Activated CD4-positive, alpha-beta memory T cell treated with anti-CD3 and anti-CD28 coated beads, Interleukin-2, amount 10 ng/mL, durations not matched to agents 7 days and 5 days (primary cell): ENCODE results near the gene SLC27A6. TPM values are rescaled to one million over a fixed set of nuclear protein-coding genes. Genes with fewer than 3 reads are reported as not detected.

Experiments used
- CTCF ChIA-PET: fragments of 350-600 bp; sonication (Branson Sonifier 250); formaldehyde crosslinking; loops from one replicate; lab custom pipeline; 2021; ENCODE audit warnings: antibody characterized with exemption, inconsistent platforms; lab: Charles Lee
- POLR2A ChIA-PET: fragments of 350-600 bp; sonication (Branson Sonifier 250); formaldehyde crosslinking; loops from one replicate; lab custom pipeline; 2021; ENCODE audit warnings: antibody characterized with exemption; lab: Charles Lee
- DNase-seq: peaks from one replicate; pipeline ENCODE4 v3.0.0-alpha.2; 2020
- H3K27ac Mint-ChIP-seq: one replicate; pipeline ENCODE4 v1.8.0; 2021; ENCODE audit warnings: mild to moderate bottlenecking, mixed read lengths
- H3K27me3 Mint-ChIP-seq: one replicate; pipeline ENCODE4 v1.8.0; 2021; ENCODE audit warnings: mixed read lengths
- H3K36me3 Mint-ChIP-seq: one replicate; pipeline ENCODE4 v1.8.0; 2021; ENCODE audit warnings: low read depth, mixed read lengths
- H3K4me1 Mint-ChIP-seq: one replicate; pipeline ENCODE4 v1.8.0; 2021; ENCODE audit warnings: mixed read lengths
- H3K4me3 Mint-ChIP-seq: one replicate; pipeline ENCODE4 v1.8.0; 2021; ENCODE audit warnings: mild to moderate bottlenecking, mixed read lengths
- H3K9me3 Mint-ChIP-seq: one replicate; pipeline ENCODE4 v1.8.0; 2021; ENCODE audit warnings: mixed read lengths
- total RNA-seq, 2 experiments: library from RNA; stranded (reverse); gene quantifications; one replicate each; pipeline ENCODE4 v1.2.3, GENCODE V29; 2021

The SLC27A6 gene
- total RNA-seq, 2 experiments from 2014 or later: not detected

GRCh38 chr5:129051283-129051682, 86.0 kb downstream of the SLC27A6 start:
- CTCF ChIA-PET: no interaction called here
- H3K4me3 Mint-ChIP-seq: no peak overlapping the region
- no peaks in the 10 kb centered on the region for H3K4me1 Mint-ChIP-seq
- H3K27ac Mint-ChIP-seq: no peak overlapping the region
- DNase-seq: no peak
- POLR2A ChIA-PET: no interaction called here
- no peaks in the 10 kb centered on the region for H3K36me3 Mint-ChIP-seq
- H3K27me3 Mint-ChIP-seq: no peaks in the 10 kb centered on the region
- H3K9me3 Mint-ChIP-seq: no peaks in the 10 kb centered on the region

DNA sequence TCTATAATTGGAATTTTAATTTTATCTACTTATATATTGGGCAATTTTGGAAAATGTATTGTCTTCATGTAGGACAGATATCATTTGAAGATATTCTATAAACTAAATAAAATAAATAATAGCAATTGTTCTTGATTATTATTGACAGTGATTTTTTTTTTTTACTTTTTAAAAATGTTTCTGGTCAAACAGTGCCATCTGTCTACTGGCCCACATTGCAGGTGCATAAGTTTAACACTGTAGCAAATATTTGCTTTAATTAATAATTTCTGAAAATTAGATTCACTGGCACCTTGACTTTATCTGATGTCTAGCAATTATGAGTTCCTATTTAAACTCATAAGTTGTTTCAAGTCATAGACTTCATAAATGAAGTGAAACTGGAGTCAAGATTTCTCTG, 88.2 kb downstream of the SLC27A6 start:
- Mint-ChIP-seq H3K4me3 (no peak overlapping the region), H3K27me3 (no peaks in the 10 kb centered on the region), H3K4me1 (no peaks in the 10 kb centered on the region), H3K27ac (no peak overlapping the region), H3K36me3 (no peaks in the 10 kb centered on the region), H3K9me3 (no peaks in the 10 kb centered on the region)
- ChIA-PET CTCF (no interaction called here), POLR2A (no interaction called here)
- DNase-seq: no peak

DNA sequence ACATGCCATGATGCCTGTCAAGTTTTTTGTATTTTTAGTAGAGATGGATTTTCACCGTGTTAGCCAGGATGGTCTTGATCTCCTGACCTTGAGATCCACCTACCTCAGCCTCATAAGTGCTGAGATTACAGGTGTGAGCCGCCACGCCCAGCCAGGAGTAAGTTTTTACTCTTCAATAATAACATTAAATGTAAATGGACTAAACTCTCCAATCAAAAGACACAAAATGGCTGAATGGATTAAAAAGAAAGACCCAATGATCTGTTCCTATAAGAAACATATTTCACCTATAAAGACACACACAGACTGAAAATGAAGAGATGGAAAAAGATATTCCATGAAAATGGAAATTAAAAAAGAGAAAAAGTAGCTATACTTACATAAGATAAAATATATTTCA, 92.0 kb downstream of the SLC27A6 start:
- CTCF ChIA-PET: no interaction called here
- H3K27ac Mint-ChIP-seq: no peak overlapping the region

DNA sequence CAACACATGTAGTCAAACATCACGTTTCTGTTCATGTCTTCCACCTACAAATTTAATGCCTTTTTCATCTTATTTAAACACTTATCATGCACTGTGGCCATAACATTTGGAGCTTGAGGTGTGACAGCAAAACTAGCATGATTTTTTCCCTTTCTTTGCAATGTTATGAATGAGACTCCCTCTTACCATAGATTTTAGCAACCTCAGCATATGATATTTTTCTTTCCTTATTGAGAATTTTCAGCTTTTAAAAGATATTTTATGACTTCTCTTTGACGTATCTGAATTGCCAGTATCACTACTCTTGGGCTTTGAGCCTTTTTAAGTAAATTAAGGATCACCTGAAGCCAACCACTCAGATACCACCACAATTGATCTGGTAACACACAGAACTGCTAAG, 96.6 kb downstream of the SLC27A6 start:
- H3K9me3 Mint-ChIP-seq: no peaks in the 10 kb centered on the region
- ChIA-PET CTCF (no interaction called here), POLR2A (no interaction called here)
- DNase-seq: no peak
- H3K4me3 Mint-ChIP-seq: no peak overlapping the region
- H3K4me1 Mint-ChIP-seq: no peaks in the 10 kb centered on the region
- no peaks in the 10 kb centered on the region for H3K36me3 Mint-ChIP-seq
- H3K27me3 Mint-ChIP-seq: peaks cover 5% of the 10 kb centered on the region
- no peak overlapping the region for H3K27ac Mint-ChIP-seq

More for the DNA sequence above, 92.0 kb downstream of the SLC27A6 start:
- Mint-ChIP-seq H3K4me1 (no peaks in the 10 kb centered on the region), H3K4me3 (no peak overlapping the region), H3K27me3 (peaks cover 2% of the 10 kb centered on the region), H3K36me3 (no peaks in the 10 kb centered on the region), H3K9me3 (no peaks in the 10 kb centered on the region)
- DNase-seq: no peak
- POLR2A ChIA-PET: no interaction called here

DNA sequence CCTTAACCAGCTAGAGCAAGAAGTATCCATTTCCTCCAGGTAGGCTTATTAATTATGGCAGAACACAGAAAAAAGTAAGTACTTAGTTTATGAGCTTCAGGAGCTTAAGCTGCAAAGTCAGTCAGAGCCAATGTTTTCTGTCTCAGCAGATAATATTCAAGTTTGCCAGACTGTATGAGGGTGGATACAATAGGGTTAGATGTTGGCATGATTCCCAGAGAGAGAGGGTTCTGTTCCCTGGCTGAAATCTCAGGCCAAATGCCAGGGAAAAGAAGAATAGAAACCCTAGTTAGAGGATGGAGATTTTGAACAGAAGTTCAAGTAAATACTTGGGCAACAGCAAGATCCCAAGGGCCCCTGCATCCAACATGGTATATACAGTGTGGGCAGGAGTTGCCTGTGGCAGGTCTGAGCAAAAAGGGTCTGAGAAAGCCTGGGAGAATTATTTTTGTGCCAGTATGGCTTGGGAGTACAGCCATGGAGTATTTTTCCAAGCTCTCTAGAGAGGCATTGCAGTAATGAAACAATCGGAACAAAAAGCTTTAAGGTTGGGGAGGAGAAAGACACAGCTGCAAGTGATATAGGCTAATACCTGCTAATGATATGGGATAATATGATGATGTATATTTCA, 98.3 kb downstream of the SLC27A6 start:
- no peak for DNase-seq
- Mint-ChIP-seq H3K27me3 (peaks cover 5% of the 10 kb centered on the region), H3K27ac (no peak overlapping the region), H3K4me3 (no peak overlapping the region), H3K9me3 (no peaks in the 10 kb centered on the region), H3K36me3 (no peaks in the 10 kb centered on the region), H3K4me1 (no peaks in the 10 kb centered on the region)
- POLR2A ChIA-PET: no interaction called here
- CTCF ChIA-PET: no interaction called here

- H3K4me3 Mint-ChIP-seq: no peak overlapping the region
- POLR2A ChIA-PET: no interaction called here
- DNase-seq: no peak
- peaks cover 7% of the 10 kb centered on the region for H3K27me3 Mint-ChIP-seq
- no peaks in the 10 kb centered on the region for H3K4me1 Mint-ChIP-seq
- H3K36me3 Mint-ChIP-seq: no peaks in the 10 kb centered on the region
- CTCF ChIA-PET: no interaction called here
- no peaks in the 10 kb centered on the region for H3K9me3 Mint-ChIP-seq
- H3K27ac Mint-ChIP-seq: no peak overlapping the region
These were observed 100.4 kb downstream of the SLC27A6 start for GRCh38 chr5:129065721-129066120.

GRCh38 chr5:129067745-129068144, 102.5 kb downstream of the SLC27A6 start:
- no peaks in the 10 kb centered on the region for H3K4me1 Mint-ChIP-seq
- no peaks in the 10 kb centered on the region for H3K36me3 Mint-ChIP-seq
- ChIA-PET POLR2A (no interaction called here), CTCF (interaction anchor here (1.0 kb wide), 1 partner anchor 27 kb away, joined by 3 read pairs; the partner anchor contains the start of gene ISOC1)
- peaks cover 6% of the 10 kb centered on the region for H3K27me3 Mint-ChIP-seq
- DNase-seq: no peak
- no peak overlapping the region for H3K4me3 Mint-ChIP-seq
- H3K27ac Mint-ChIP-seq: no peak overlapping the region
- H3K9me3 Mint-ChIP-seq: no peaks in the 10 kb centered on the region

DNA sequence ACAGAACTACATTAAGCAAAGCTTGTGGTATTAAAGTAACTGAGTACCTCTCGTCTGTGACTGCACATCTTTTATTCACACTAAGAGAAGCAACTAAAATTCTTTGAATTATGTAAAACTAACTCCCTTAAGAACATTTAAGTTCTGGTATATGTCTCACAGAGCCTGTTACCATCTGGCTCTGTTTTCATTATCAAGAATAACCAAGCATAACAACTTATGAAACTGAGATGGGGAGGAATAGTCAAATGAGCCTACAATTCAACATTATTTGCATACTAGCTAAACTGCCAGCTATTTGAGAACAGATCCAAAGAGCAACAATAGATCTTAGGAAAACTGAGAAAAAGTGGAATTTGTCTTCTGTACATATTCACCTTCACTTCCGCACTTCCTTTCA, 104.0 kb downstream of the SLC27A6 start:
- H3K4me1 Mint-ChIP-seq: no peaks in the 10 kb centered on the region
- no peaks in the 10 kb centered on the region for H3K36me3 Mint-ChIP-seq
- H3K27ac Mint-ChIP-seq: no peak overlapping the region
- CTCF ChIA-PET: no interaction called here
- POLR2A ChIA-PET: no interaction called here
- no peak overlapping the region for H3K4me3 Mint-ChIP-seq
- no peak for DNase-seq
- no peaks in the 10 kb centered on the region for H3K9me3 Mint-ChIP-seq
- H3K27me3 Mint-ChIP-seq: peaks cover 4% of the 10 kb centered on the region

DNA sequence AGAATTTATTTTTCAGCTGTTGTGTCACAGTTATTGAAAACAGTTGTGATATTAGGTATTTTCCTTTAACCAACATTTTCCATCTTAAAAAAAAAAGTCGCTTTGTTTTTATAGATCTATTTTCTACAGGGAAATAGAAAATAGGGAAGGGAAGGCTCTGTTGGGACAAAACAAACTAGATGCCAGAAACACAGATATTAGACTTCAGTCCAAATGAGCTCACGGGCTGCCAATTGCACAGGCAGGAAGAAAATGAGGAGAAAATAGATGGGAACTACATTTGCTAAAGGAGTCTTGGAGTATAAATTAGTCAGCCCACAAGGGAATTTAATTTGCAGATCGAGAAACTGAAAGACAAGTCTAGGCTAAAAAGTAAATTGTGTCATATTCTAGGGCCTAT, 107.8 kb downstream of the SLC27A6 start:
- CTCF ChIA-PET: no interaction called here
- no peaks in the 10 kb centered on the region for H3K4me1 Mint-ChIP-seq

GRCh38 chr5:129074903-129075302, 109.6 kb downstream of the SLC27A6 start:
- CTCF ChIA-PET: no interaction called here
- Mint-ChIP-seq H3K4me3 (no peak overlapping the region), H3K9me3 (no peaks in the 10 kb centered on the region), H3K27ac (no peak overlapping the region), H3K27me3 (peaks cover 2% of the 10 kb centered on the region), H3K36me3 (no peaks in the 10 kb centered on the region), H3K4me1 (no peaks in the 10 kb centered on the region)
- POLR2A ChIA-PET: no interaction called here
- no peak for DNase-seq

More for the DNA sequence above, 107.8 kb downstream of the SLC27A6 start:
- no peak for DNase-seq
- no peak overlapping the region for H3K27ac Mint-ChIP-seq
- peaks cover 4% of the 10 kb centered on the region for H3K27me3 Mint-ChIP-seq
- POLR2A ChIA-PET: no interaction called here
- no peaks in the 10 kb centered on the region for H3K9me3 Mint-ChIP-seq
- no peaks in the 10 kb centered on the region for H3K36me3 Mint-ChIP-seq
- no peak overlapping the region for H3K4me3 Mint-ChIP-seq

- H3K4me1 Mint-ChIP-seq: no peaks in the 10 kb centered on the region
- no peak overlapping the region for H3K4me3 Mint-ChIP-seq
- H3K36me3 Mint-ChIP-seq: no peaks in the 10 kb centered on the region
- H3K9me3 Mint-ChIP-seq: no peaks in the 10 kb centered on the region
- no peak overlapping the region for H3K27ac Mint-ChIP-seq
- POLR2A ChIA-PET: no interaction called here
- CTCF ChIA-PET: no interaction called here
- peaks cover 2% of the 10 kb centered on the region for H3K27me3 Mint-ChIP-seq
- DNase-seq: no peak
These were observed 112.3 kb downstream of the SLC27A6 start for GRCh38 chr5:129077433-129078075.

DNA sequence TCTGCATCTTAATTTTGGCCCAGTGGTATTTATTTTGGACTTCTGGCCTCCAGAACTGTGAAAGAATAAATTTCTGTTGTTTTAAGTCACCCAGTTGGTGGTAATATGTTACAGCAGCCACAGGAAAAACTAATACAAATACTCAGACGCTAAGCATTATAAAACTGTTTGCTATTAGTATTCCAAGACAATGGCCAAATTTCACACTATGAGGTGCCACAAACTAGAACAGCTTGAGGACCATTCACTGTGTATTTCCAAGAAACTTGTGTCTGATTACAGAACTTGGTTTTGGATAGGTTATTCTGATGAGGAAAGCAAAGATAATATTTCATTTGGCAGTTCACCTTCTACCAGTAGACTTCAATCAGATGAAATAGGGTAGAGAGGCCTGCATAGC, 113.0 kb downstream of the SLC27A6 start:
- H3K27ac Mint-ChIP-seq: no peak overlapping the region
- no peaks in the 10 kb centered on the region for H3K27me3 Mint-ChIP-seq
- H3K4me1 Mint-ChIP-seq: no peaks in the 10 kb centered on the region
- ChIA-PET POLR2A (no interaction called here), CTCF (no interaction called here)
- no peaks in the 10 kb centered on the region for H3K9me3 Mint-ChIP-seq
- H3K36me3 Mint-ChIP-seq: no peaks in the 10 kb centered on the region
- no peak for DNase-seq
- H3K4me3 Mint-ChIP-seq: no peak overlapping the region

- Mint-ChIP-seq H3K27ac (no peak overlapping the region), H3K36me3 (no peaks in the 10 kb centered on the region), H3K9me3 (no peaks in the 10 kb centered on the region), H3K27me3 (no peaks in the 10 kb centered on the region), H3K4me1 (no peaks in the 10 kb centered on the region), H3K4me3 (no peak overlapping the region)
- CTCF ChIA-PET: no interaction called here
- POLR2A ChIA-PET: no interaction called here
- DNase-seq: no peak
These were observed 113.4 kb downstream of the SLC27A6 start for GRCh38 chr5:129078660-129079059.

DNA sequence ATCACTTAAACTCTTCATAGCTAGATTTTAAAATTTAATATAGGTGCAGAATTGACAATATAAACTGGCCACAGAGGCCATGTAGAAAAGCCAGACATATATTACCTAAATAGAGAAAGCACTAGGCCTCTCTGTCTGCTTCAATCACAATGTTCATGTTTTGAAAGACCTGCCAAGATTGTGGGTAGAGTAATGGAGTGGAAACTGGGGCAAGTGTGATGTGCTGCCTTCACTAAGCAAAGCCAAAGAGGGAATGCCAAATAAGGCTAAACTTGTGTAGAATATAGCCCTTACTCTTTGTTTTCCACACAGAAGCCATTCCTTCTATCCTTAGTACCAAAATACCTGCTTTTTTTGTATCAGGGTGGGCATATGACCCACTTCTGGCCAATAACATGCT, 114.2 kb downstream of the SLC27A6 start:
- CTCF ChIA-PET: no interaction called here
- no peak for DNase-seq
- POLR2A ChIA-PET: no interaction called here
- Mint-ChIP-seq H3K27ac (no peak overlapping the region), H3K36me3 (no peaks in the 10 kb centered on the region), H3K27me3 (no peaks in the 10 kb centered on the region), H3K4me3 (no peak overlapping the region), H3K9me3 (no peaks in the 10 kb centered on the region), H3K4me1 (no peaks in the 10 kb centered on the region)
